Gastrocnemius medialis (tissue), 4 donors: Measurements from ENCODE around the gene RNU1-4. TPM values are rescaled to one million over a fixed set of nuclear protein-coding genes. Genes with fewer than 3 reads are reported as not detected.
"Not testable (repeated sequence)": the region's sequence is repeated elsewhere in the genome, so short reads cannot be mapped to it uniquely, and the experiment has no call there.

Source experiments
- ATAC-seq, 2 donors: fragments of 150-250 bp; one replicate each; pipeline ENCODE4 v1.9.1; 2016
- DNase-seq, 2 donors: peaks; one replicate each; pipeline ENCODE4 v3.0.0-alpha.2; 2019
- H3K27ac ChIP-seq, 4 donors: fragments of 200-600 bp; sonication (generic); 1 replicate in 1 of 4; 2 replicates in 3 of 4; pipeline ENCODE4 v1.5.1; 2016 to 2018; ENCODE audit warnings: mild to moderate bottlenecking in 2 of 4, moderate library complexity in 1 of 4
- H3K27me3 ChIP-seq, 3 donors: fragments of 200-600 bp; sonication (generic) in 2 of 3; 1 replicate in 1 of 3; 2 replicates in 2 of 3; pipeline versions ENCODE4 v1.5.1 to v1.6.0; 2016 to 2019; ENCODE audit warnings: mild to moderate bottlenecking in 1 of 3, moderate library complexity in 1 of 3
- H3K36me3 ChIP-seq, 2 donors: fragments of 200-600 bp; sonication (generic) in 1 of 2; one replicate each; pipeline ENCODE4 v1.5.1; 2017 to 2018
- H3K4me1 ChIP-seq, 2 donors: fragments of 200-600 bp; sonication (generic) in 1 of 2; one replicate each; pipeline ENCODE4 v1.5.1; 2016 to 2017; ENCODE audit warnings: mild to moderate bottlenecking in 2 of 2
- H3K4me3 ChIP-seq, 4 donors: fragments of 200-600 bp; sonication (generic) in 3 of 4; 1 replicate in 1 of 4; 2 replicates in 3 of 4; pipeline ENCODE4 v1.5.1; 2016 to 2019; ENCODE audit warnings: mild to moderate bottlenecking in 2 of 4
- H3K9me3 ChIP-seq, 3 donors: fragments of 200-600 bp; sonication (generic) in 2 of 3; 1 replicate in 1 of 3; 2 replicates in 2 of 3; pipeline ENCODE4 v1.5.1; 2016 to 2019
- CTCF ChIP-seq, 5 experiments: fragments of 450-650 bp in 3 of 5; fragments of 200-600 bp in 2 of 5; sonication (generic) in 2 of 5; IDR thresholded peaks in 4 of 5; conservative IDR thresholded peaks in 1 of 5; 1 replicate in 4 of 5; 2 replicates in 1 of 5; pipeline ENCODE4 v1.5.1; 2016 to 2019; ENCODE audit warnings: antibody characterized with exemption in 5 of 5, mild to moderate bottlenecking in 3 of 5, moderate library complexity in 3 of 5
- POLR2A ChIP-seq, 2 donors: fragments of 450-650 bp; IDR thresholded peaks; one replicate each; pipeline ENCODE4 v1.6.1; 2017; ENCODE audit warnings: antibody characterized with exemption in 2 of 2, mild to moderate bottlenecking in 2 of 2, moderate library complexity in 2 of 2
- in situ Hi-C, 4 donors: fragments of 200-750 bp; cut with MboI; loops; one replicate each; pipeline versions ENCODE4 v1.15.0 to v1.8.0; 2017; ENCODE audit warnings: low sequenced_read_pairs in 4 of 4
- intact Hi-C: fragments of 100-400 bp; cut with DNase I; formaldehyde crosslinking; loops from one replicate; pipeline ENCODE4 v1.15.1; 2023; ENCODE audit warnings: low total_unique reads
- total RNA-seq, 4 donors: library from RNA; depleted of rRNA; stranded (reverse); fragments of >200 nt; gene quantifications; one replicate each; pipeline versions ENCODE4 v1.1.0 to v1.2.3, GENCODE V29; 2016

RNU1-4 gene
- total RNA-seq, 4 donors from 2014 or later, result under 0.01 TPM; not detected in 3

- no peaks in the 10 kb centered on the region for H3K36me3 ChIP-seq
- in situ Hi-C loops (no loop called here), intact Hi-C loops (no loop called here)
- TF ChIP-seq CTCF (IDR thresholded peaks at IDR 0.05 in 4 of 5, conservative IDR thresholded peaks at IDR 0.05 in 1 of 5) (no peak), POLR2A (IDR thresholded peaks at IDR 0.05) (no peak)
- H3K27ac ChIP-seq, result no peak overlapping the region
- DNase-seq (peak in 1 of 2 donors; percentile 12), ATAC-seq (peak in 1 of 2 donors; percentile 49)
- H3K9me3 ChIP-seq, result no peaks in the 10 kb centered on the region
- peaks cover 23 to 29% (median 28%) of the 10 kb centered on the region in 3 donors for H3K27me3 ChIP-seq
- no peak overlapping the region for H3K4me3 ChIP-seq
- no peaks in the 10 kb centered on the region for H3K4me1 ChIP-seq
These were observed 12.9 kb upstream of the RNU1-4 start for GRCh38 chr1:16727190-16728111.

- H3K4me3 ChIP-seq, H3K27ac ChIP-seq, in situ Hi-C loops, intact Hi-C loops, H3K9me3 ChIP-seq, ATAC-seq, H3K4me1 ChIP-seq, H3K36me3 ChIP-seq, DNase-seq: not testable (repeated sequence)
- H3K27me3 ChIP-seq, result peaks cover 23 to 29% (median 28%) of the 10 kb centered on the region in 3 donors
These were observed 11.9 kb upstream of the RNU1-4 start for GRCh38 chr1:16728243-16728949.

GRCh38 chr1:16732254-16732896 is 7.9 kb upstream of the RNU1-4 start:
- intact Hi-C loops, DNase-seq, H3K27ac ChIP-seq, H3K9me3 ChIP-seq, H3K36me3 ChIP-seq, H3K4me1 ChIP-seq, H3K4me3 ChIP-seq, in situ Hi-C loops, ATAC-seq: not testable (repeated sequence)
- peaks cover 8 to 10% (median 10%) of the 10 kb centered on the region in 3 donors for H3K27me3 ChIP-seq

- H3K27ac ChIP-seq, H3K9me3 ChIP-seq, ATAC-seq, DNase-seq, H3K27me3 ChIP-seq, H3K4me1 ChIP-seq, H3K4me3 ChIP-seq, H3K36me3 ChIP-seq, in situ Hi-C loops, intact Hi-C loops: not testable (repeated sequence)
These were observed 914 bp downstream of the RNU1-4 start for GRCh38 chr1:16741230-16741629.

GRCh38 chr1:16747660-16748059 is 7.3 kb downstream of the RNU1-4 start:
- H3K4me1 ChIP-seq, H3K27me3 ChIP-seq, intact Hi-C loops, ATAC-seq, H3K36me3 ChIP-seq, in situ Hi-C loops, H3K9me3 ChIP-seq, DNase-seq, H3K4me3 ChIP-seq, H3K27ac ChIP-seq: not testable (repeated sequence)

- DNase-seq, H3K27me3 ChIP-seq, H3K4me1 ChIP-seq, intact Hi-C loops, H3K4me3 ChIP-seq, in situ Hi-C loops, ATAC-seq, H3K36me3 ChIP-seq, H3K27ac ChIP-seq, H3K9me3 ChIP-seq: not testable (repeated sequence)
These were observed 8.4 kb downstream of the RNU1-4 start for GRCh38 chr1:16748710-16749109.

GRCh38 chr1:16749910-16750888 is 9.9 kb downstream of the RNU1-4 start:
- intact Hi-C loops, ATAC-seq: not testable (repeated sequence)

GRCh38 chr1:16752770-16753169 is 12.5 kb downstream of the RNU1-4 start:
- H3K36me3 ChIP-seq, intact Hi-C loops, in situ Hi-C loops, DNase-seq, H3K27ac ChIP-seq, ATAC-seq, H3K9me3 ChIP-seq, H3K4me1 ChIP-seq, H3K4me3 ChIP-seq, H3K27me3 ChIP-seq: not testable (repeated sequence)

More at GRCh38 chr1:16749910-16750888, 9.9 kb downstream of the RNU1-4 start:
- H3K4me3 ChIP-seq, H3K4me1 ChIP-seq, H3K9me3 ChIP-seq, H3K36me3 ChIP-seq, in situ Hi-C loops, DNase-seq, H3K27me3 ChIP-seq, H3K27ac ChIP-seq: not testable (repeated sequence)

GRCh38 chr1:16755385-16755784 is 15.1 kb downstream of the RNU1-4 start:
- H3K4me3 ChIP-seq, H3K36me3 ChIP-seq, H3K27ac ChIP-seq, ATAC-seq, in situ Hi-C loops, H3K9me3 ChIP-seq, DNase-seq, H3K4me1 ChIP-seq, intact Hi-C loops: not testable (repeated sequence)
- H3K27me3 ChIP-seq, result peaks cover 5 to 11% (median 6%) of the 10 kb centered on the region in 3 donors
